GM23338 (cell line): ENCODE measurements around the gene PRSS56. TPM values are rescaled to one million over a fixed set of nuclear protein-coding genes. Genes with fewer than 3 reads are reported as not detected.

Experiments
- ATAC-seq: fragments of 200-7000 bp; cut with Tn5 transposase; 3 replicates; pipeline ENCODE4 v1.9.1; 2020
- DNase-seq: peaks from one replicate; pipeline ENCODE4 v3.0.0-alpha.2; 2015; ENCODE audit warnings: low spot score
- H2AFZ ChIP-seq: fragments of 200-600 bp; sonication (generic); 2 replicates; pipeline ENCODE4 v1.8.0; 2016; ENCODE audit warnings: antibody characterized with exemption, mild to moderate bottlenecking, moderate library complexity
- H3F3A ChIP-seq: fragments of 200-600 bp; sonication (generic); replicated peaks from 2 replicates; pipeline ENCODE4 v1.8.0; 2017; ENCODE audit warnings: antibody characterized with exemption, mixed run types, low read depth
- H3K27ac ChIP-seq: fragments of 200-600 bp; sonication (generic); 2 replicates; pipeline ENCODE4 v1.6.1; 2016; ENCODE audit warnings: low read depth
- H3K27me3 ChIP-seq: fragments of 200-600 bp; sonication (generic); 2 replicates; pipeline ENCODE4 v1.8.0; 2016; ENCODE audit warnings: mild to moderate bottlenecking, mixed run types, moderate library complexity; ENCODE audit not compliant: insufficient read depth
- H3K36me3 ChIP-seq: fragments of 200-600 bp; sonication (generic); 2 replicates; pipeline ENCODE4 v1.8.0; 2016; ENCODE audit warnings: mild to moderate bottlenecking; ENCODE audit not compliant: insufficient read depth
- H3K4me1 ChIP-seq: fragments of 200-600 bp; sonication (generic); 2 replicates; pipeline ENCODE4 v1.8.0; 2016; ENCODE audit warnings: mild to moderate bottlenecking, moderate library complexity; ENCODE audit not compliant: insufficient read depth
- H3K4me2 ChIP-seq: fragments of 200-600 bp; sonication (generic); 2 replicates; pipeline ENCODE4 v1.7.1; 2017; ENCODE audit warnings: mixed run types
- H3K4me3 ChIP-seq: fragments of 200-600 bp; sonication (generic); 2 replicates; pipeline ENCODE4 v1.6.1; 2016; ENCODE audit warnings: mixed run types
- H3K79me2 ChIP-seq: fragments of 200-600 bp; sonication (generic); replicated peaks from 2 replicates; pipeline ENCODE4 v1.8.0; 2017; ENCODE audit warnings: mild to moderate bottlenecking; ENCODE audit not compliant: insufficient read depth
- H3K9me2 ChIP-seq: fragments of 200-600 bp; sonication (generic); 2 replicates; pipeline ENCODE4 v1.8.0; 2017; ENCODE audit not compliant: insufficient read depth
- H4K20me1 ChIP-seq: fragments of 200-600 bp; sonication (generic); replicated peaks from 2 replicates; pipeline ENCODE4 v1.8.0; 2017; ENCODE audit warnings: mild to moderate bottlenecking; ENCODE audit not compliant: insufficient read depth
- H3K27ac Mint-ChIP-seq: 2 replicates; pipeline ENCODE4 v1.8.0; 2020; ENCODE audit warnings: inconsistent platforms, mild to moderate bottlenecking, moderate library complexity, mixed read lengths
- H3K27me3 Mint-ChIP-seq: 3 replicates; pipeline ENCODE4 v1.8.0; 2022; ENCODE audit warnings: low read depth, mild to moderate bottlenecking, moderate library complexity, mixed read lengths, inconsistent platforms; ENCODE audit not compliant: insufficient read depth, poor library complexity
- H3K36me3 Mint-ChIP-seq: 3 replicates; pipeline ENCODE4 v1.8.0; 2021; ENCODE audit warnings: low read depth, mild to moderate bottlenecking, inconsistent platforms, moderate library complexity, mixed read lengths
- H3K4me1 Mint-ChIP-seq: 3 replicates; pipeline ENCODE4 v1.8.0; 2020; ENCODE audit warnings: mild to moderate bottlenecking, inconsistent platforms, mixed read lengths
- H3K4me3 Mint-ChIP-seq: 3 replicates; pipeline ENCODE4 v1.8.0; 2021; ENCODE audit warnings: moderate library complexity, mild to moderate bottlenecking, inconsistent platforms, mixed read lengths
- H3K9me3 Mint-ChIP-seq: 3 replicates; pipeline ENCODE4 v1.8.0; 2020; ENCODE audit warnings: moderate library complexity, mild to moderate bottlenecking, inconsistent platforms, mixed read lengths
- CREB1 ChIP-seq: fragments of 250-450 bp; sonication (Bioruptor Pico); IDR thresholded peaks from 2 replicates; pipeline ENCODE4 v1.5.0; 2020; ENCODE audit warnings: low read depth, mild to moderate bottlenecking, moderate library complexity
- EZH2 ChIP-seq: fragments of 200-600 bp; sonication (generic); IDR thresholded peaks from one replicate; pipeline ENCODE4 v1.8.0; 2017; ENCODE audit warnings: antibody characterized with exemption, mild to moderate bottlenecking, low read depth; ENCODE audit not compliant: unreplicated experiment
- EZH2phosphoT487 ChIP-seq: fragments of 200-600 bp; sonication (generic); IDR thresholded peaks from one replicate; pipeline ENCODE4 v1.8.1; 2018; ENCODE audit warnings: antibody characterized with exemption; ENCODE audit not compliant: unreplicated experiment
- NANOG ChIP-seq: IDR thresholded peaks from 2 replicates; pipeline ENCODE4 v1.6.1; 2016; ENCODE audit warnings: antibody characterized with exemption, borderline replicate concordance
- POLR2AphosphoS5 ChIP-seq: IDR thresholded peaks from 2 replicates; pipeline ENCODE4 v1.6.1; 2016; ENCODE audit warnings: antibody characterized with exemption, low read depth
- STAT1 ChIP-seq: IDR thresholded peaks from one replicate; pipeline ENCODE4 v1.6.1; 2016; ENCODE audit warnings: antibody characterized with exemption; ENCODE audit not compliant: unreplicated experiment
- ZNF114 ChIP-seq: fragments of 250-450 bp; sonication (Bioruptor Pico); IDR thresholded peaks from 2 replicates; pipeline ENCODE4 v1.5.0; 2020; ENCODE audit warnings: mild to moderate bottlenecking, moderate library complexity
- ZNF331 ChIP-seq: fragments of 250-450 bp; sonication (Bioruptor Pico); IDR thresholded peaks from 2 replicates; pipeline ENCODE4 v1.5.0; 2020; ENCODE audit warnings: low read depth, mild to moderate bottlenecking, moderate library complexity
- ZNF462 ChIP-seq: fragments of 250-450 bp; sonication (Bioruptor Pico); IDR thresholded peaks from 2 replicates; pipeline ENCODE4 v1.5.0; 2020; ENCODE audit warnings: mild to moderate bottlenecking, moderate library complexity
- polyA plus RNA-seq: library from polyadenylated mRNA; unstranded; fragments of >200 nt; fragmentation: Nextera tagmentation; extraction: Ambion mirVana; gene quantifications from 2 replicates; pipeline ENCODE4 v1.2.1, GENCODE V29; 2016
- total RNA-seq: library from RNA; depleted of rRNA; stranded (reverse); fragments of >200 nt; shearing (Covaris generic); gene quantifications from 2 replicates; pipeline ENCODE4 v1.2.3, GENCODE V29; 2014
- TF ChIP-seq, protein P1 (sequence below): IDR thresholded peaks from one replicate; pipeline ENCODE4 v1.6.1; 2018; ENCODE audit warnings: antibody characterized with exemption; ENCODE audit not compliant: unreplicated experiment
- TF ChIP-seq, protein P2 (sequence below), 2 experiments: fragments of 200-600 bp in 1 of 2; sonication (generic) in 1 of 2; conservative IDR thresholded peaks; 2 replicates each; pipeline versions ENCODE4 v1.5.1 to v1.6.1; 2016 to 2017; ENCODE audit warnings: antibody characterized with exemption in 2 of 2, low read depth in 2 of 2, mild to moderate bottlenecking in 2 of 2, moderate library complexity in 1 of 2

Gene PRSS56
- total and polyA plus RNA-seq, 2 experiments from 2014 or later, result 0.27 to 0.31 TPM

DNA sequence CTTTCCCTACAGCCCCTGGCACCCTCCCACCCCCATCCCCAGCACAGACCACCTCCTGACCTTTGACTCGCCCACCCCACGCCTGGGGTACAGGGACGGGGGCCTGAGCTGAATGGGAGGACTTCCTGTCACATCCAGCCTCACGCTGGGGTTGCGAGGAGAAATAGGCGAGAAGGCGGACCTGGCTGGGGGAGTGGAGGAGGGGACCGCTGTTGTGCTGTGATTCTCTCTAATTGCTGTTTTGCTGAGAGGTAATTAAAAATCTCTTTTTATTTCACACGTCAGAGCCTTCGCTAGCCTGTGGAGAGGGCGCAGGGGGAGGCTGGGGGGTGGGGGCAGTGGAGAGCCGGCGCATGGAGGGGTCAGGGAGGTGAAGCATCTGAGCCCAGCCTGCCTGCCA lies 22.8 kb upstream of the PRSS56 start:
- no peaks in the 10 kb centered on the region for H3K36me3 ChIP-seq
- H3K27ac ChIP-seq, result no peak overlapping the region
- Mint-ChIP-seq H3K4me3 (no peak overlapping the region), H3K27me3 (peaks cover 19% of the 10 kb centered on the region), H3K9me3 (no peaks in the 10 kb centered on the region), H3K36me3 (no peaks in the 10 kb centered on the region), H3K27ac (no peak overlapping the region), H3K4me1 (peaks cover 18% of the 10 kb centered on the region)
- no peak overlapping the region for H2AFZ ChIP-seq
- no peaks in the 10 kb centered on the region for H4K20me1 ChIP-seq
- H3K9me2 ChIP-seq, result no peaks in the 10 kb centered on the region
- TF ChIP-seq CREB1 (CRISPR knock-in tag) (no peak), ZNF331 (no peak), POLR2AphosphoS5 (no peak), EZH2 (no peak)
- ATAC-seq (no peak), DNase-seq (no peak)
- H3F3A ChIP-seq, result no peaks in the 10 kb centered on the region
- no peak overlapping the region for H3K4me3 ChIP-seq
- H3K27me3 ChIP-seq, result peaks cover 6% of the 10 kb centered on the region; the same call in 1 of the 2 replicates
- H3K4me2 ChIP-seq, result no peak overlapping the region
- H3K79me2 ChIP-seq, result no peaks in the 10 kb centered on the region
- H3K4me1 ChIP-seq, result peaks cover 10% of the 10 kb centered on the region; the same call in 1 of the 2 replicates

- Histone ChIP-seq H3K4me3 (no peak overlapping the region), H3K36me3 (no peaks in the 10 kb centered on the region), H3K79me2 (no peaks in the 10 kb centered on the region), H3K27me3 (peaks cover 14% of the 10 kb centered on the region), H3K27ac (no peak overlapping the region), H4K20me1 (no peaks in the 10 kb centered on the region), H3K4me2 (no peak overlapping the region), H3K4me1 (peaks cover 10% of the 10 kb centered on the region; the same call in 1 of the 2 replicates), H3F3A (no peaks in the 10 kb centered on the region), H3K9me2 (no peaks in the 10 kb centered on the region), H2AFZ (no peak overlapping the region)
- H3K36me3 Mint-ChIP-seq, result no peaks in the 10 kb centered on the region
- no peak overlapping the region for H3K27ac Mint-ChIP-seq
- no peak overlapping the region; the same call in 2 of the 3 replicates for H3K4me3 Mint-ChIP-seq
- no peak for ATAC-seq
- H3K9me3 Mint-ChIP-seq, result no peaks in the 10 kb centered on the region
- H3K27me3 Mint-ChIP-seq, result peaks cover 26% of the 10 kb centered on the region
- no peak for DNase-seq
- peaks cover 18% of the 10 kb centered on the region for H3K4me1 Mint-ChIP-seq
- TF ChIP-seq, protein P1, sequence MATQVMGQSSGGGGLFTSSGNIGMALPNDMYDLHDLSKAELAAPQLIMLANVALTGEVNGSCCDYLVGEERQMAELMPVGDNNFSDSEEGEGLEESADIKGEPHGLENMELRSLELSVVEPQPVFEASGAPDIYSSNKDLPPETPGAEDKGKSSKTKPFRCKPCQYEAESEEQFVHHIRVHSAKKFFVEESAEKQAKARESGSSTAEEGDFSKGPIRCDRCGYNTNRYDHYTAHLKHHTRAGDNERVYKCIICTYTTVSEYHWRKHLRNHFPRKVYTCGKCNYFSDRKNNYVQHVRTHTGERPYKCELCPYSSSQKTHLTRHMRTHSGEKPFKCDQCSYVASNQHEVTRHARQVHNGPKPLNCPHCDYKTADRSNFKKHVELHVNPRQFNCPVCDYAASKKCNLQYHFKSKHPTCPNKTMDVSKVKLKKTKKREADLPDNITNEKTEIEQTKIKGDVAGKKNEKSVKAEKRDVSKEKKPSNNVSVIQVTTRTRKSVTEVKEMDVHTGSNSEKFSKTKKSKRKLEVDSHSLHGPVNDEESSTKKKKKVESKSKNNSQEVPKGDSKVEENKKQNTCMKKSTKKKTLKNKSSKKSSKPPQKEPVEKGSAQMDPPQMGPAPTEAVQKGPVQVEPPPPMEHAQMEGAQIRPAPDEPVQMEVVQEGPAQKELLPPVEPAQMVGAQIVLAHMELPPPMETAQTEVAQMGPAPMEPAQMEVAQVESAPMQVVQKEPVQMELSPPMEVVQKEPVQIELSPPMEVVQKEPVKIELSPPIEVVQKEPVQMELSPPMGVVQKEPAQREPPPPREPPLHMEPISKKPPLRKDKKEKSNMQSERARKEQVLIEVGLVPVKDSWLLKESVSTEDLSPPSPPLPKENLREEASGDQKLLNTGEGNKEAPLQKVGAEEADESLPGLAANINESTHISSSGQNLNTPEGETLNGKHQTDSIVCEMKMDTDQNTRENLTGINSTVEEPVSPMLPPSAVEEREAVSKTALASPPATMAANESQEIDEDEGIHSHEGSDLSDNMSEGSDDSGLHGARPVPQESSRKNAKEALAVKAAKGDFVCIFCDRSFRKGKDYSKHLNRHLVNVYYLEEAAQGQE, result no peak
- TF ChIP-seq STAT1, result no peak
- TF ChIP-seq POLR2AphosphoS5, result no peak
- TF ChIP-seq NANOG, result no peak
- no peak for TF ChIP-seq ZNF331
- no peak for TF ChIP-seq EZH2phosphoT487
- no peak for TF ChIP-seq ZNF114
- no peak for TF ChIP-seq EZH2
- TF ChIP-seq, protein P2, sequence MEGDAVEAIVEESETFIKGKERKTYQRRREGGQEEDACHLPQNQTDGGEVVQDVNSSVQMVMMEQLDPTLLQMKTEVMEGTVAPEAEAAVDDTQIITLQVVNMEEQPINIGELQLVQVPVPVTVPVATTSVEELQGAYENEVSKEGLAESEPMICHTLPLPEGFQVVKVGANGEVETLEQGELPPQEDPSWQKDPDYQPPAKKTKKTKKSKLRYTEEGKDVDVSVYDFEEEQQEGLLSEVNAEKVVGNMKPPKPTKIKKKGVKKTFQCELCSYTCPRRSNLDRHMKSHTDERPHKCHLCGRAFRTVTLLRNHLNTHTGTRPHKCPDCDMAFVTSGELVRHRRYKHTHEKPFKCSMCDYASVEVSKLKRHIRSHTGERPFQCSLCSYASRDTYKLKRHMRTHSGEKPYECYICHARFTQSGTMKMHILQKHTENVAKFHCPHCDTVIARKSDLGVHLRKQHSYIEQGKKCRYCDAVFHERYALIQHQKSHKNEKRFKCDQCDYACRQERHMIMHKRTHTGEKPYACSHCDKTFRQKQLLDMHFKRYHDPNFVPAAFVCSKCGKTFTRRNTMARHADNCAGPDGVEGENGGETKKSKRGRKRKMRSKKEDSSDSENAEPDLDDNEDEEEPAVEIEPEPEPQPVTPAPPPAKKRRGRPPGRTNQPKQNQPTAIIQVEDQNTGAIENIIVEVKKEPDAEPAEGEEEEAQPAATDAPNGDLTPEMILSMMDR (conservative IDR thresholded peaks at IDR 0.05; ENCODE audit: low read depth in 2 of 2), result no peak
- TF ChIP-seq ZNF462 (CRISPR knock-in tag), result no peak
- no peak for TF ChIP-seq CREB1 (CRISPR knock-in tag)
These were observed 21.7 kb upstream of the PRSS56 start for GRCh38 chr2:232498452-232498851.
